Fibroblast of mammary gland (primary cell): ENCODE data around the gene PUS7.

Experiments
- DNase-seq: peaks from one replicate; pipeline ENCODE4 v3.0.0-alpha.2; 2010; ENCODE audit warnings: low read depth
- H3K4me3 ChIP-seq: 2 replicates; pipeline ENCODE4 v1.5.1; 2011; ENCODE audit warnings: low read depth, mild to moderate bottlenecking, low read length, moderate library complexity; ENCODE audit not compliant: control insufficient read depth
- CTCF ChIP-seq: conservative IDR thresholded peaks from 2 replicates; pipeline ENCODE4 v1.5.1; 2011; ENCODE audit warnings: low read depth, low read length, inconsistent platforms; ENCODE audit not compliant: control insufficient read depth, insufficient read depth

The PUS7 gene

GRCh38 chr7:105478606-105479005 is 43.5 kb downstream of the PUS7 start:
- DNase-seq, result no peak
- no peak for TF ChIP-seq CTCF
- H3K4me3 ChIP-seq, result no peak overlapping the region

- H3K4me3 ChIP-seq, result no peak overlapping the region
- TF ChIP-seq CTCF, result no peak
- DNase-seq, result no peak
These were observed 44.2 kb downstream of the PUS7 start for GRCh38 chr7:105477908-105478307.

- no peak overlapping the region for H3K4me3 ChIP-seq
- DNase-seq, result no peak
- TF ChIP-seq CTCF, result no peak
These were observed 48.0 kb downstream of the PUS7 start for GRCh38 chr7:105474045-105474444.

GRCh38 chr7:105473163-105473562 is 48.9 kb downstream of the PUS7 start:
- DNase-seq, result peak; percentile 89
- no peak overlapping the region for H3K4me3 ChIP-seq
- no peak for TF ChIP-seq CTCF

- no peak for TF ChIP-seq CTCF
- H3K4me3 ChIP-seq, result no peak overlapping the region
- DNase-seq, result no peak
These were observed 51.2 kb downstream of the PUS7 start for GRCh38 chr7:105470846-105471245.

- DNase-seq, result no peak
- H3K4me3 ChIP-seq, result no peak overlapping the region
- no peak for TF ChIP-seq CTCF
These were observed 52.0 kb downstream of the PUS7 start for GRCh38 chr7:105470090-105470489.

- H3K4me3 ChIP-seq, result no peak overlapping the region
- TF ChIP-seq CTCF, result no peak
- no peak for DNase-seq
These were observed 59.2 kb downstream of the PUS7 start for GRCh38 chr7:105462765-105463420.
